Fibroblast of pulmonary artery (primary cell): ENCODE results near the gene RIC1.
"Not testable (repeated sequence)": the region's sequence is repeated elsewhere in the genome, so short reads cannot be mapped to it uniquely, and the experiment has no call there.

Experiments
- DNase-seq: peaks from one replicate; pipeline ENCODE4 v3.0.0-alpha.2; 2010; ENCODE audit warnings: low read depth
- H3K4me3 ChIP-seq: replicated peaks from 2 replicates; pipeline ENCODE4 v1.5.1; 2011; ENCODE audit warnings: low read depth, mild to moderate bottlenecking, control low read depth, low read length, moderate library complexity
- CTCF ChIP-seq: IDR thresholded peaks from 2 replicates; pipeline ENCODE4 v1.5.1; 2011; ENCODE audit warnings: mild to moderate bottlenecking, control low read depth, low read length, inconsistent platforms; ENCODE audit errors: missing control alignments

Gene RIC1

DNA sequence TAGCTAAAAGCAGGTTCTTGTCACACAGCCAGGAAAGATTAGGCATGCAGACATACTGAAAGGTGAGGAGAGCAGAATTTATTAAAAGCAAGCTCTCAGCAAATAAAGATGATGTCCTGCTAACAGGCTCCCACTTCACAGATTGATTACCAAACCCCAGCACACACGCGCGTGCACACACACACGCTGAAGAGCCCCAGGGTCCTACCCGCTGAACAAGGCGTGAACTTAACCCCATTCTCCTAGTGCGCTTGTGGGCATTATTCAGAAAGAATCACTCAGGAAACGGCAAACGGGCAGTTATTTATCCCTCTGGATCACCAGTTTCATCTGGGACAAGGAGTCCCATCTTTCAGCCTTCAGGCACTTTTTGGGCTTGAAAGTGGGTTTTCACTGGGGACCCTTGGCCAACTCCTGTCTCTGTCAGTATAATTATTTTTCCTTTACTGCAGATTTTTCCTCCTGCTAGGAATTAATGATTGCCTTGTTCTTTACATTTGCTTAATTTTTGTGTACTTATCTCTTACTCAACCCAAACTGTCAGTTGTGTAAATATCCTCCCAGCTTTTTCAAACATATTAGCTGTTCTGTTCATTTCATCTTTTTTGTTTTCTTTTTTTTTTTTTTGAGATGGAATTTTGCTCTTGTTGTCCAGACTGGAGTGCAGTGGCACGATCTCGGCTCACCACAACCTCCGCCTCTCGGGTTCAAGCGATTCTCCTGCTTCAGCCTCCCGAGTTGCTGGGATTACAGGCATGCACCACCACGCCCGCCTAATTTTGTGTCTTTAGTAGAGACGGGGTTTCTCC lies 92.6 kb downstream of the RIC1 start:
- no peak overlapping the region for H3K4me3 ChIP-seq
- no peak for TF ChIP-seq CTCF
- no peak for DNase-seq

DNA sequence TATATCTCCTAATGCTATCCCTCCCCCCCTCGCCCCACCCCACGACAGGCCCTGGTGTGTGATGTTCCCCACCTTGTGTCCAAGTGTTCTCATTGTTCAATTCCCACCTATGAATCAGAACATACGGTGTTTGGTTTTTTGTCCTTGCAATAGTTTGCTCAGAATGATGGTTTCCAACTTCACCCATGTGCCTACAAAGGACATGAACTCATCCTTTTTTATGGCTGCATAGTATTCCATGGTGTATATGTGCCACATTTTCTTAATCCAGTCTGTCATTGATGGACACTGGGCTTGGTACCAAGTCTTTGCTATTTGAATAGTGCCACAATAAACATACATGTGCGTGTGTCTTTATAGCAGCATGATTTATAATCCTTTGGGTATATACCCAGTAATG lies 93.8 kb downstream of the RIC1 start:
- not testable (repeated sequence) for DNase-seq, H3K4me3 ChIP-seq

- no peak for TF ChIP-seq CTCF
- DNase-seq, result no peak
- H3K4me3 ChIP-seq, result no peak overlapping the region
Measured at GRCh38 chr9:5735072-5735471, 106.2 kb downstream of the RIC1 start.

- TF ChIP-seq CTCF, result no peak
- DNase-seq, result no peak
- no peak overlapping the region for H3K4me3 ChIP-seq
Measured at GRCh38 chr9:5736563-5737346, 107.8 kb downstream of the RIC1 start.

GRCh38 chr9:5743109-5743508 lies 114.2 kb downstream of the RIC1 start:
- no peak overlapping the region for H3K4me3 ChIP-seq
- TF ChIP-seq CTCF, result no peak
- DNase-seq, result no peak

DNA sequence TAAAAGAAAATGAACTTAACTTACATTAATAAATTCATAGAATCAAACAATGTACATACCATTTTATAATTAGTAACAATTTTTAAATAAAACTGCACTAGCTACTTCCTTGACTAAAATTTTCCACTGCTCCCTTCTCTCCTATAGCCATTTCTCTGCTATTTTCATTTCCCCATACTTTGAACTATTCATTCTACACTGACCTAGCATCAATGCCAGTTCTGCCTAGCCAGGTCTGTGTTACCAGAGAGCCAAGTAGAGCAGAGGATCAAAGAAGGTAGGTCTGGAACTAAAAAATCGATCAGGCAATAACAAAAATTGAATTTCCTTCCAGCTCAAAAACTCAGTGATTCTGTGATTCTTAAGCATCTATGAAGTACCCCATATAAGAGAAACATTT lies 119.5 kb downstream of the RIC1 start:
- H3K4me3 ChIP-seq, result no peak overlapping the region
- DNase-seq, result no peak
- TF ChIP-seq CTCF, result no peak

DNA sequence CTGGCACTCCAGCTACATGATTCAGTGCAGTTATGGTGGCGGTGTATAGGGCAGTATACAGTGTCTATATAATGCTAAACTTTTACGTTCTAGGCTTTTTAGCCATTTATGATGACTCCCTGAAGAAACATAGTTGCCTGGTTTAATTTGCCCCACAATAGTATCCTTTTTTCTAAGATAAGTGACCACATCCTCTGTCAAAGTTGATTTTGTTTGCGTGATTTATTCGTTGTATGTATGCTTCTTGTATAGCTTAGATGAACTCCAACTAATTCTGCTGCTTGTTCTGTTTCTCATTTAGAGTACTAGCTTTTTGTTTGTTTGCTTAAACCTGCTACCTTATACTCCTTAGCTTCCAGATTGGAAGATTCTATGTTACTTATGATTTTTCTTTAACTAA lies 120.4 kb downstream of the RIC1 start:
- H3K4me3 ChIP-seq, result no peak overlapping the region
- no peak for DNase-seq
- TF ChIP-seq CTCF, result no peak
